Inflammatory macrophage (primary cell): ENCODE results near the gene PCDHGB3.
"Not testable (repeated sequence)": the region's sequence is repeated elsewhere in the genome, so short reads cannot be mapped to it uniquely, and the experiment has no call there.

ENCODE experiments used
- DNase-seq, 2 donors: peaks; one replicate each; pipeline ENCODE4 v3.0.0-alpha.2; 2020 to 2022

Gene PCDHGB3

GRCh38 chr5:141393267-141393666, 23.2 kb downstream of the PCDHGB3 start:
- no peak for DNase-seq

- not testable (repeated sequence) for DNase-seq
Observed at GRCh38 chr5:141394401-141395187, 24.6 kb downstream of the PCDHGB3 start.

- peak; percentile 41 to 61 for DNase-seq
Observed at GRCh38 chr5:141397756-141398551, 27.9 kb downstream of the PCDHGB3 start, which contains the start of gene PCDHGB5. TSS of gene PCDHGB5 (plus strand) at chr5:141397947. CDS start at chr5:141398128, 181 bp downstream.

GRCh38 chr5:141398608-141399007, 28.6 kb downstream of the PCDHGB3 start:
- DNase-seq = no peak

GRCh38 chr5:141399555-141400258, 29.7 kb downstream of the PCDHGB3 start:
- no peak for DNase-seq

- peak in 1 of 2 donors; percentile 33 for DNase-seq
Observed at GRCh38 chr5:141402553-141403243, 32.7 kb downstream of the PCDHGB3 start, which contains the start of gene PCDHGA9. TSS of gene PCDHGA9 (plus strand) at chr5:141402778. CDS start at chr5:141402953, 175 bp downstream.

- DNase-seq = no peak
Observed at GRCh38 chr5:141403387-141403786, 33.3 kb downstream of the PCDHGB3 start.

GRCh38 chr5:141407790-141408505, 37.9 kb downstream of the PCDHGB3 start, which contains the start of gene PCDHGB6:
TSS of gene PCDHGB6 (plus strand) at chr5:141408021. CDS start at chr5:141408203, 182 bp downstream.
- peak; percentile 38 to 63 for DNase-seq

- no peak for DNase-seq
Observed at GRCh38 chr5:141409598-141410306, 39.7 kb downstream of the PCDHGB3 start.

GRCh38 chr5:141411575-141411974, 41.5 kb downstream of the PCDHGB3 start:
- DNase-seq = no peak

- DNase-seq = peak; percentile 57 to 73
Observed at GRCh38 chr5:141412854-141413539, 43.0 kb downstream of the PCDHGB3 start, which contains the start of gene PCDHGA10. TSS of gene PCDHGA10 (plus strand) at chr5:141412987. CDS start at chr5:141413176, 189 bp downstream.

GRCh38 chr5:141413540-141414069, 43.6 kb downstream of the PCDHGB3 start:
- DNase-seq = no peak

- DNase-seq = not testable (repeated sequence)
Observed at GRCh38 chr5:141414548-141415274, 44.7 kb downstream of the PCDHGB3 start.

- not testable (repeated sequence) for DNase-seq
Observed at GRCh38 chr5:141415275-141415618, 45.2 kb downstream of the PCDHGB3 start.

- DNase-seq = peak; percentile 74 to 87
Observed at GRCh38 chr5:141417494-141418172, 47.6 kb downstream of the PCDHGB3 start, which contains the start of gene PCDHGB7. TSS of gene PCDHGB7 (plus strand) at chr5:141417677. CDS start at chr5:141417860, 183 bp downstream.

- DNase-seq = no peak
Observed at GRCh38 chr5:141419074-141419880, 49.2 kb downstream of the PCDHGB3 start.

- DNase-seq = peak; percentile 72 to 77
Observed at GRCh38 chr5:141420855-141421488, 50.9 kb downstream of the PCDHGB3 start, which contains the start of gene PCDHGA11. TSS of gene PCDHGA11 (plus strand) at chr5:141421051. CDS start at chr5:141421228, 177 bp downstream.
